Left ventricle myocardium superior (tissue), 1 donor: ENCODE measurements around the gene CXCL10. TPM values are rescaled to one million over a fixed set of nuclear protein-coding genes. Genes with fewer than 3 reads are reported as not detected.

Experiments used
- ATAC-seq: fragments of 200-7000 bp; cut with Tn5 transposase; one replicate; pipeline ENCODE4 v1.9.1; 2020; ENCODE audit warnings: mild to moderate bottlenecking, moderate library complexity
- DNase-seq: peaks from one replicate; pipeline ENCODE4 v3.0.0-alpha.2; 2020
- intact Hi-C: fragments of 100-400 bp; cut with micrococcal nuclease; formaldehyde crosslinking; loops from one replicate; pipeline ENCODE4 v1.11.0; 2022
- total RNA-seq: library from RNA; stranded (reverse); fragmentation: NEBNext Ultra II Directional; extraction: Animal tissue kit (Norgen Biotek cat#: 25700); gene quantifications from one replicate; pipeline ENCODE4 v1.2.1, GENCODE V29; 2021
- donor health status: DM: no; HTN: yes; CAD: no; lungs with severe emphysema.

CXCL10 gene
- total RNA-seq, 1 donor from 2014 or later = 1.2 TPM

GRCh38 chr4:76035799-76036380 lies 12.6 kb upstream of the CXCL10 start, which contains the start of gene CXCL11:
TSS of gene CXCL11 (minus strand) at chr4:76036070. CDS start at chr4:76035987, 83 bp downstream.
- no peak for DNase-seq
- intact Hi-C loops = no loop called here
- ATAC-seq = no peak

- DNase-seq (no peak), ATAC-seq (no peak)
- intact Hi-C loops = no loop called here
Measured at GRCh38 chr4:76035141-76035540, 11.8 kb upstream of the CXCL10 start.

GRCh38 chr4:76029300-76029699 lies 6.0 kb upstream of the CXCL10 start:
- DNase-seq = no peak
- no peak for ATAC-seq
- intact Hi-C loops = no loop called here

- ATAC-seq (no peak), DNase-seq (no peak)
- intact Hi-C loops = no loop called here
Measured at GRCh38 chr4:76028350-76028765, 5.1 kb upstream of the CXCL10 start.

- intact Hi-C loops = no loop called here
- ATAC-seq (no peak), DNase-seq (no peak)
Measured at GRCh38 chr4:76024065-76024464, 768 bp upstream of the CXCL10 start.

- ATAC-seq (no peak), DNase-seq (no peak)
- intact Hi-C loops = no loop called here
Measured at GRCh38 chr4:76022677-76023076, 620 bp downstream of the CXCL10 start.

- intact Hi-C loops = no loop called here
- DNase-seq = no peak
- ATAC-seq = no peak
Measured at GRCh38 chr4:76022031-76022430, 1.3 kb downstream of the CXCL10 start.

GRCh38 chr4:76017056-76017686 lies 6.1 kb downstream of the CXCL10 start:
- ATAC-seq (no peak), DNase-seq (no peak)
- intact Hi-C loops = no loop called here

- ATAC-seq (no peak), DNase-seq (no peak)
- intact Hi-C loops = no loop called here
Measured at GRCh38 chr4:76016393-76016792, 6.9 kb downstream of the CXCL10 start.

GRCh38 chr4:76013540-76013939 lies 9.8 kb downstream of the CXCL10 start:
- intact Hi-C loops = no loop called here
- DNase-seq (no peak), ATAC-seq (no peak)

- DNase-seq (no peak), ATAC-seq (peak; percentile 29)
- intact Hi-C loops = no loop called here
Measured at GRCh38 chr4:76012388-76012801, 10.9 kb downstream of the CXCL10 start.

- no peak for DNase-seq
- intact Hi-C loops = no loop called here
- peak; percentile 81 for ATAC-seq
Measured at GRCh38 chr4:76011700-76012387, 11.5 kb downstream of the CXCL10 start.

- ATAC-seq = no peak
- no peak for DNase-seq
- intact Hi-C loops = no loop called here
Measured at GRCh38 chr4:76011018-76011670, 12.2 kb downstream of the CXCL10 start.

GRCh38 chr4:76010576-76010975 lies 12.7 kb downstream of the CXCL10 start:
- ATAC-seq = no peak
- no peak for DNase-seq
- intact Hi-C loops = no loop called here

GRCh38 chr4:76009311-76009710 lies 14.0 kb downstream of the CXCL10 start:
- intact Hi-C loops = no loop called here
- DNase-seq (no peak), ATAC-seq (no peak)

- intact Hi-C loops = no loop called here
- DNase-seq (no peak), ATAC-seq (no peak)
Measured at GRCh38 chr4:76007089-76007862, 16.0 kb downstream of the CXCL10 start, which contains the start of gene CXCL9. TSS of gene CXCL9 (minus strand) at chr4:76007509. CDS start at chr4:76007449, 60 bp downstream.

- DNase-seq (no peak), ATAC-seq (no peak)
- intact Hi-C loops = no loop called here
Measured at GRCh38 chr4:76003620-76004019, 19.7 kb downstream of the CXCL10 start.

GRCh38 chr4:76003035-76003434 lies 20.3 kb downstream of the CXCL10 start:
- ATAC-seq (peak; percentile 95), DNase-seq (no peak)
- intact Hi-C loops = no loop called here

GRCh38 chr4:76002176-76002575 lies 21.1 kb downstream of the CXCL10 start:
- ATAC-seq (peak; percentile 83), DNase-seq (no peak)
- intact Hi-C loops = no loop called here
